IMR-90 (cell line): ENCODE data around the gene SELP. TPM values are rescaled to one million over a fixed set of nuclear protein-coding genes. Genes with fewer than 3 reads are reported as not detected.

Experiments used
- ATAC-seq: fragments of 200-7000 bp; cut with Tn5 transposase; 2 replicates; pipeline ENCODE4 v1.9.1; 2020; ENCODE audit warnings: low read depth, mild to moderate bottlenecking, moderate library complexity
- BruUV-seq: library from RNA; stranded (reverse); fragments of 400-500 nt; replicated peaks from 2 replicates; lab custom pipeline; 2021; lab: Mats Ljungman, UMichigan
- CTCF ChIA-PET: fragments of 300-600 bp; formaldehyde crosslinking; extraction: SDS; loops from one replicate; lab custom pipeline; 2021; ENCODE audit warnings: antibody characterized with exemption; lab: Yijun Ruan, JAX
- POLR2A ChIA-PET: fragments of 300-600 bp; sonication (Branson Sonifier 250); formaldehyde crosslinking; loops from one replicate; lab custom pipeline; 2022; ENCODE audit warnings: antibody characterized with exemption; ENCODE audit not compliant: unreplicated experiment; lab: Charles Lee
- DNase-seq: peaks from one replicate; pipeline ENCODE4 v3.0.0; 2013
- H2AFZ ChIP-seq: replicated peaks from 2 replicates; pipeline ENCODE3; 2013; ENCODE audit warnings: low read length, mild to moderate bottlenecking; ENCODE audit not compliant: poor library complexity
- H2AK5ac ChIP-seq: 2 replicates; pipeline ENCODE4 v1.6.1; 2013; ENCODE audit warnings: low read depth, low read length, inconsistent platforms
- H2AK9ac ChIP-seq: replicated peaks from 2 replicates; pipeline ENCODE3; 2013; ENCODE audit warnings: mild to moderate bottlenecking, low read depth, low read length, moderate library complexity; ENCODE audit not compliant: poor library complexity
- H2BK120ac ChIP-seq: 2 replicates; pipeline ENCODE4 v1.6.1; 2013; ENCODE audit warnings: low read depth, low read length, inconsistent platforms
- H2BK15ac ChIP-seq: 3 replicates; pipeline ENCODE4 v1.6.1; 2013; ENCODE audit warnings: low read depth, low read length, inconsistent platforms
- H2BK20ac ChIP-seq: 2 replicates; pipeline ENCODE4 v1.6.1; 2013; ENCODE audit warnings: low read depth, mild to moderate bottlenecking, inconsistent platforms, low read length, moderate library complexity
- H2BK5ac ChIP-seq: 2 replicates; pipeline ENCODE4 v1.6.1; 2013; ENCODE audit warnings: mild to moderate bottlenecking, low read depth, low read length, inconsistent platforms; ENCODE audit not compliant: poor library complexity, severe bottlenecking
- H3K14ac ChIP-seq: replicated peaks from 2 replicates; pipeline ENCODE4 v1.6.1; 2013; ENCODE audit warnings: low read depth, low read length, inconsistent platforms
- H3K18ac ChIP-seq: 2 replicates; pipeline ENCODE4 v1.6.1; 2013; ENCODE audit warnings: low read depth, low read length, control low read depth
- H3K23ac ChIP-seq: 2 replicates; pipeline ENCODE4 v1.6.1; 2013; ENCODE audit warnings: low read depth, low read length, inconsistent platforms
- H3K27ac ChIP-seq: 2 replicates; pipeline ENCODE4 v1.5.1; 2013; ENCODE audit warnings: mild to moderate bottlenecking, control low read depth, low read length; ENCODE audit not compliant: insufficient read depth
- H3K27me3 ChIP-seq: 2 replicates; pipeline ENCODE4 v1.6.1; 2013; ENCODE audit warnings: low read length; ENCODE audit not compliant: control insufficient read depth, insufficient read depth
- H3K36me3 ChIP-seq: 2 replicates; pipeline ENCODE4 v1.6.1; 2013; ENCODE audit warnings: low read length, mixed read lengths; ENCODE audit not compliant: control insufficient read depth, insufficient read depth
- H3K4ac ChIP-seq: 2 replicates; pipeline ENCODE4 v1.6.1; 2013; ENCODE audit warnings: low read depth, low read length, inconsistent platforms
- H3K4me1 ChIP-seq: 2 replicates; pipeline ENCODE4 v1.6.1; 2013; ENCODE audit warnings: low read length, mixed read lengths; ENCODE audit not compliant: control insufficient read depth, insufficient read depth
- H3K4me2 ChIP-seq: 2 replicates; pipeline ENCODE4 v1.6.1; 2013; ENCODE audit warnings: low read depth, mild to moderate bottlenecking, control low read depth, low read length, moderate library complexity
- H3K4me3 ChIP-seq: 2 replicates; pipeline ENCODE4 v1.5.1; 2013; ENCODE audit warnings: low read depth, mild to moderate bottlenecking, control low read depth, low read length, moderate library complexity; ENCODE audit not compliant: insufficient read depth
- H3K56ac ChIP-seq: 2 replicates; pipeline ENCODE4 v1.6.1; 2013; ENCODE audit warnings: low read length, inconsistent platforms; ENCODE audit not compliant: insufficient read depth; ENCODE audit errors: extremely low read depth
- H3K79me1 ChIP-seq, 2 experiments: 2 replicates each; pipeline ENCODE4 v1.6.1; 2013; ENCODE audit warnings: low read length in 2 of 2, inconsistent platforms in 1 of 2, low read depth in 1 of 2
- H3K9ac ChIP-seq: 2 replicates; pipeline ENCODE4 v1.6.1; 2013; ENCODE audit warnings: low read depth, low read length, control low read depth
- H3K9me1 ChIP-seq: 2 replicates; pipeline ENCODE4 v1.6.1; 2013; ENCODE audit warnings: low read length, inconsistent platforms; ENCODE audit not compliant: insufficient read depth
- H3K9me3 ChIP-seq: 2 replicates; pipeline ENCODE4 v1.6.1; 2013; ENCODE audit warnings: low read length; ENCODE audit not compliant: control insufficient read depth, insufficient read depth
- H4K20me1 ChIP-seq: 2 replicates; pipeline ENCODE4 v1.6.1; 2013; ENCODE audit warnings: low read length, inconsistent platforms; ENCODE audit not compliant: insufficient read depth
- H4K5ac ChIP-seq: 2 replicates; pipeline ENCODE4 v1.6.1; 2013; ENCODE audit warnings: mild to moderate bottlenecking, low read depth, low read length, control low read depth
- H4K8ac ChIP-seq, 2 experiments: 2 replicates each; pipeline ENCODE4 v1.6.1; 2013; ENCODE audit warnings: low read depth in 2 of 2, low read length in 2 of 2, control low read depth in 1 of 2, inconsistent platforms in 1 of 2
- H4K91ac ChIP-seq: 2 replicates; pipeline ENCODE4 v1.6.1; 2013; ENCODE audit warnings: low read depth, low read length, inconsistent platforms; ENCODE audit not compliant: insufficient read depth
- BHLHE40 ChIP-seq: fragments of 150-350 bp; IDR thresholded peaks from 2 replicates; pipeline ENCODE4 v1.6.1; 2016; ENCODE audit warnings: mild to moderate bottlenecking, low read depth, low read length
- CEBPB ChIP-seq: IDR thresholded peaks from 2 replicates; pipeline ENCODE4 v1.6.1; 2012; ENCODE audit warnings: low read depth, low read length, improper control_type of control experiment
- CHD1 ChIP-seq: IDR thresholded peaks from 2 replicates; pipeline ENCODE4 v1.6.1; 2012; ENCODE audit warnings: low read depth, low read length, improper control_type of control experiment
- FOS ChIP-seq: fragments of 150-350 bp; IDR thresholded peaks from 2 replicates; pipeline ENCODE4 v1.6.1; 2016; ENCODE audit warnings: low read depth, low read length
- MAFK ChIP-seq: IDR thresholded peaks from 2 replicates; pipeline ENCODE4 v1.6.1; 2012; ENCODE audit warnings: low read depth, low read length, improper control_type of control experiment
- MAZ ChIP-seq: IDR thresholded peaks from 2 replicates; pipeline ENCODE4 v1.6.1; 2012; ENCODE audit warnings: low read depth, mild to moderate bottlenecking, low read length, improper control_type of control experiment, moderate library complexity, borderline replicate concordance
- MXI1 ChIP-seq: IDR thresholded peaks from 2 replicates; pipeline ENCODE4 v1.6.1; 2012; ENCODE audit warnings: low read depth, mild to moderate bottlenecking, low read length, moderate library complexity, borderline replicate concordance
- NFE2L2 ChIP-seq: fragments of 150-350 bp; IDR thresholded peaks from 2 replicates; pipeline ENCODE4 v1.6.1; 2016; ENCODE audit warnings: low read depth, mild to moderate bottlenecking, low read length
- POLR2A ChIP-seq: IDR thresholded peaks from 2 replicates; pipeline ENCODE4 v1.6.1; 2012; ENCODE audit warnings: mild to moderate bottlenecking, low read depth, low read length
- RAD21 ChIP-seq: IDR thresholded peaks from 2 replicates; pipeline ENCODE4 v1.6.1; 2012; ENCODE audit warnings: low read length, improper control_type of control experiment
- RCOR1 ChIP-seq: IDR thresholded peaks from 2 replicates; pipeline ENCODE4 v1.6.1; 2012; ENCODE audit warnings: mild to moderate bottlenecking, low read length, improper control_type of control experiment; ENCODE audit not compliant: insufficient replicate concordance
- RFX5 ChIP-seq: IDR thresholded peaks from 2 replicates; pipeline ENCODE4 v1.8.0; 2012; ENCODE audit warnings: low read depth, mild to moderate bottlenecking, low read length, moderate library complexity
- SMC3 ChIP-seq: fragments of 150-350 bp; IDR thresholded peaks from 2 replicates; pipeline ENCODE4 v1.6.1; 2016; ENCODE audit warnings: low read depth, mild to moderate bottlenecking, antibody characterized with exemption, low read length, moderate library complexity
- WGBS, 2 experiments: methylation state at CpG; one replicate each; pipeline versions ENCODE4 v1.1.5 to v1.1.7; 2013; ENCODE audit warnings: missing lambda C conversion rate in 2 of 2; ENCODE audit not compliant: insufficient read length in 1 of 2; ENCODE audit errors: extremely low coverage in 2 of 2; 5-methylcytosine and 5-hydroxymethylcytosine counted together
- dilution Hi-C: fragments of 300-500 bp; cut with HindIII; formaldehyde crosslinking; loops from one replicate; pipeline ENCODE4 v1.14.3; 2018; ENCODE audit warnings: low sequenced_read_pairs; ENCODE audit not compliant: unreplicated experiment
- in situ Hi-C: fragments of 300-500 bp; cut with MboI; formaldehyde crosslinking; loops from 3 replicates; pipeline ENCODE4 v1.14.3; 2019; ENCODE audit warnings: low sequenced_read_pairs, inconsistent platforms, mixed read lengths
- intact Hi-C: fragments of 100-400 bp; cut with micrococcal nuclease; formaldehyde crosslinking; loops from 2 replicates; pipeline ENCODE4 v1.10.0; 2022
- polyA plus RNA-seq, 3 experiments: library from polyadenylated mRNA; depleted of rRNA; stranded (reverse); fragments of >200 nt; gene quantifications; 2 replicates each; pipeline ENCODE4 v1.2.3, GENCODE V29; 2012; ENCODE audit warnings: low replicate concordance in 1 of 3
- total RNA-seq: library from RNA; depleted of rRNA; stranded (reverse); fragments of >200 nt; gene quantifications from 2 replicates; pipeline ENCODE4 v1.2.3, GENCODE V29; 2012
- TF ChIP-seq, protein P1 (sequence below): fragments of 150-350 bp; IDR thresholded peaks from 2 replicates; pipeline ENCODE4 v1.6.1; 2016; ENCODE audit warnings: low read depth, mild to moderate bottlenecking, low read length, moderate library complexity, borderline replicate concordance
- TF ChIP-seq, protein P2 (sequence below): fragments of 150-350 bp; IDR thresholded peaks from 2 replicates; pipeline ENCODE4 v1.6.1; 2017; ENCODE audit warnings: mild to moderate bottlenecking, antibody characterized with exemption, low read length, low read depth
- TF ChIP-seq, protein P3 (sequence below): conservative IDR thresholded peaks from 2 replicates; pipeline ENCODE4 v1.5.1; 2012; ENCODE audit warnings: mild to moderate bottlenecking, low read depth, low read length, improper control_type of control experiment

The SELP gene
- total and polyA plus RNA-seq, 2 of the 4 experiments (the other 2 are of a cell fraction), result not detected

DNA sequence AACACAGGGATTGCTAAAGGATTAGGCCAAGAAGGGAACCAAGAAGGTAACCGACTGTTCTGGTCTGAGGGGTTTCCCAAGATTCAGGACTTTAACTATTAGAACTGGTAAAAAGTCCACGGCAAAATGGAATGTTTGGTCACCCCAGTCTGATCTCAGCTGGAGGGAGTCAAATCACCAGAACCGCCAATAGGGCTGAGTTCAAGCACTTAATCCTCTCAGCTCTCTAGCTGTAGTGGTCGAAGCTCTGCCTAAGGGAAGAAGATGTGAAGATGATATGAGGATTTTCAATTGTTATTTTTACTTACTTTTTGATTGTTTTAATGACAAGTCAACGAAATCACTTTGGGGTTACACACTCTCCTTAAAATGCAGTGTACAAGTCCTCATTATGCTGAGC is 72.8 kb downstream of the SELP start:
- Histone ChIP-seq H3K9me1 (no peaks in the 10 kb centered on the region), H3K18ac (no peak overlapping the region), H4K91ac (no peak overlapping the region), H3K4ac (no peak overlapping the region), H3K4me3 (no peak overlapping the region), H3K4me1 (no peaks in the 10 kb centered on the region), H3K9me3 (no peaks in the 10 kb centered on the region), H3K36me3 (no peaks in the 10 kb centered on the region), H4K8ac (no peak overlapping the region), H4K5ac (no peak overlapping the region), H2AFZ (no peak overlapping the region), H4K20me1 (no peaks in the 10 kb centered on the region), H3K79me1 (no peaks in the 10 kb centered on the region), H2BK5ac (no peak overlapping the region), H3K56ac (no peak overlapping the region), H3K14ac (no peak overlapping the region), H2AK5ac (no peak overlapping the region), H2BK15ac (no peak overlapping the region), H2BK120ac (no peak overlapping the region), H3K4me2 (no peak overlapping the region), H3K9ac (no peak overlapping the region), H3K27me3 (no peaks in the 10 kb centered on the region; the same call in 1 of the 2 replicates), H3K23ac (no peak overlapping the region), H3K27ac (no peak overlapping the region), H2BK20ac (no peak overlapping the region), H2AK9ac (no peak overlapping the region)
- intact Hi-C loops (no loop called here), in situ Hi-C loops (no loop called here), dilution Hi-C loops (no loop called here)
- no peak for ATAC-seq
- no TSS peak for BruUV-seq
- TF ChIP-seq MAFK (no peak), MAZ (no peak), CHD1 (no peak), RCOR1 (no peak), POLR2A (no peak), FOS (no peak), BHLHE40 (no peak), NFE2L2 (no peak), MXI1 (no peak), RAD21 (no peak), RFX5 (no peak), SMC3 (no peak), CEBPB (no peak)
- TF ChIP-seq, protein P1, sequence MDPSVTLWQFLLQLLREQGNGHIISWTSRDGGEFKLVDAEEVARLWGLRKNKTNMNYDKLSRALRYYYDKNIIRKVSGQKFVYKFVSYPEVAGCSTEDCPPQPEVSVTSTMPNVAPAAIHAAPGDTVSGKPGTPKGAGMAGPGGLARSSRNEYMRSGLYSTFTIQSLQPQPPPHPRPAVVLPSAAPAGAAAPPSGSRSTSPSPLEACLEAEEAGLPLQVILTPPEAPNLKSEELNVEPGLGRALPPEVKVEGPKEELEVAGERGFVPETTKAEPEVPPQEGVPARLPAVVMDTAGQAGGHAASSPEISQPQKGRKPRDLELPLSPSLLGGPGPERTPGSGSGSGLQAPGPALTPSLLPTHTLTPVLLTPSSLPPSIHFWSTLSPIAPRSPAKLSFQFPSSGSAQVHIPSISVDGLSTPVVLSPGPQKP, result no peak
- TF ChIP-seq, protein P2, sequence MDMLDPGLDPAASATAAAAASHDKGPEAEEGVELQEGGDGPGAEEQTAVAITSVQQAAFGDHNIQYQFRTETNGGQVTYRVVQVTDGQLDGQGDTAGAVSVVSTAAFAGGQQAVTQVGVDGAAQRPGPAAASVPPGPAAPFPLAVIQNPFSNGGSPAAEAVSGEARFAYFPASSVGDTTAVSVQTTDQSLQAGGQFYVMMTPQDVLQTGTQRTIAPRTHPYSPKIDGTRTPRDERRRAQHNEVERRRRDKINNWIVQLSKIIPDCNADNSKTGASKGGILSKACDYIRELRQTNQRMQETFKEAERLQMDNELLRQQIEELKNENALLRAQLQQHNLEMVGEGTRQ, result no peak
- TF ChIP-seq, protein P3, sequence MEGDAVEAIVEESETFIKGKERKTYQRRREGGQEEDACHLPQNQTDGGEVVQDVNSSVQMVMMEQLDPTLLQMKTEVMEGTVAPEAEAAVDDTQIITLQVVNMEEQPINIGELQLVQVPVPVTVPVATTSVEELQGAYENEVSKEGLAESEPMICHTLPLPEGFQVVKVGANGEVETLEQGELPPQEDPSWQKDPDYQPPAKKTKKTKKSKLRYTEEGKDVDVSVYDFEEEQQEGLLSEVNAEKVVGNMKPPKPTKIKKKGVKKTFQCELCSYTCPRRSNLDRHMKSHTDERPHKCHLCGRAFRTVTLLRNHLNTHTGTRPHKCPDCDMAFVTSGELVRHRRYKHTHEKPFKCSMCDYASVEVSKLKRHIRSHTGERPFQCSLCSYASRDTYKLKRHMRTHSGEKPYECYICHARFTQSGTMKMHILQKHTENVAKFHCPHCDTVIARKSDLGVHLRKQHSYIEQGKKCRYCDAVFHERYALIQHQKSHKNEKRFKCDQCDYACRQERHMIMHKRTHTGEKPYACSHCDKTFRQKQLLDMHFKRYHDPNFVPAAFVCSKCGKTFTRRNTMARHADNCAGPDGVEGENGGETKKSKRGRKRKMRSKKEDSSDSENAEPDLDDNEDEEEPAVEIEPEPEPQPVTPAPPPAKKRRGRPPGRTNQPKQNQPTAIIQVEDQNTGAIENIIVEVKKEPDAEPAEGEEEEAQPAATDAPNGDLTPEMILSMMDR, result no peak
- ChIA-PET POLR2A (no interaction called here), CTCF (no interaction called here)
- 83% methylated on average over 1 of the region's 5 CpGs; no CpG with 5 or more reads in 1 of the 2 experiments for WGBS, 2 experiments
- no peak for DNase-seq
